A549 (cell line): ENCODE results near the gene GSTP1.

Source experiments
- CBX2 ChIP-seq: fragments of 200-600 bp; sonication (generic); IDR thresholded peaks from 2 replicates; pipeline ENCODE4 v1.6.1; 2016; ENCODE audit warnings: low read depth, mild to moderate bottlenecking, borderline replicate concordance
- MAFK ChIP-seq: fragments of 450-650 bp; IDR thresholded peaks from 2 replicates; pipeline ENCODE4 v1.6.1; 2014; ENCODE audit not compliant: partially characterized antibody
- NR3C1 ChIP-seq: fragments of >200 bp; sonication (Bioruptor Twin); formaldehyde crosslinking; IDR thresholded peaks from 3 replicates; pipeline ENCODE4 v1.6.1; 2017
- RAD21 ChIP-seq, 2 experiments: fragments of >200 bp in 1 of 2; sonication (Bioruptor Twin) in 1 of 2; formaldehyde crosslinking in 1 of 2; IDR thresholded peaks in 1 of 2; conservative IDR thresholded peaks in 1 of 2; 2 replicates in 1 of 2; 3 replicates in 1 of 2; pipeline ENCODE4 v1.6.1; 2012 to 2018; ENCODE audit warnings: inconsistent platforms in 1 of 2
- TF ChIP-seq, protein P1 (sequence below): fragments of >200 bp; sonication (Bioruptor Twin); formaldehyde crosslinking; IDR thresholded peaks from 3 replicates; pipeline ENCODE4 v1.5.1; 2016
- TF ChIP-seq, protein P2 (sequence below): IDR thresholded peaks from 2 replicates; pipeline ENCODE4 v1.6.1; 2012

DNA sequence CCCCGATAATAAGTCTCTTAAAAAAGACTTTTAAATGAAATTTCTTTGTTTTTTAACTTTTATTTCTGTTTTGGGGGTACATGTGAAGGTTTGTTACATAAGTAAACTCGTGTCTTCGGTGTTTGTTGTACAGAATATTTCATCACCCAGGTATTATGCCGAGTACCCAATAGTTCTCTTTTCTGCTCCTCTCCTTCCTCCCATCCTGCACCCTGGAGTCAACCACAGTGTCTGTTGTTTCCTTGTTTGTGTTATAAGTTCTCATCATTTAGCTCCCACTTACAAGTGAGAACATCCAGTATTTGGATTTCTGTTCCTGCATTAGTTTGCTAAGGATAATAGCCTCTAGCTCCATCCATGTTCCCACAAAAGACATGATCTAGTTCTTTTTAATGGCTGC lies 1.6 kb upstream of the GSTP1 start:
- TF ChIP-seq RAD21 (conservative IDR thresholded peaks at IDR 0.05 in 1 of 2, IDR thresholded peaks at IDR 0.05 in 1 of 2) (no peak), CBX2 (no peak), NR3C1 (no peak), MAFK (no peak)
- TF ChIP-seq, protein P1, sequence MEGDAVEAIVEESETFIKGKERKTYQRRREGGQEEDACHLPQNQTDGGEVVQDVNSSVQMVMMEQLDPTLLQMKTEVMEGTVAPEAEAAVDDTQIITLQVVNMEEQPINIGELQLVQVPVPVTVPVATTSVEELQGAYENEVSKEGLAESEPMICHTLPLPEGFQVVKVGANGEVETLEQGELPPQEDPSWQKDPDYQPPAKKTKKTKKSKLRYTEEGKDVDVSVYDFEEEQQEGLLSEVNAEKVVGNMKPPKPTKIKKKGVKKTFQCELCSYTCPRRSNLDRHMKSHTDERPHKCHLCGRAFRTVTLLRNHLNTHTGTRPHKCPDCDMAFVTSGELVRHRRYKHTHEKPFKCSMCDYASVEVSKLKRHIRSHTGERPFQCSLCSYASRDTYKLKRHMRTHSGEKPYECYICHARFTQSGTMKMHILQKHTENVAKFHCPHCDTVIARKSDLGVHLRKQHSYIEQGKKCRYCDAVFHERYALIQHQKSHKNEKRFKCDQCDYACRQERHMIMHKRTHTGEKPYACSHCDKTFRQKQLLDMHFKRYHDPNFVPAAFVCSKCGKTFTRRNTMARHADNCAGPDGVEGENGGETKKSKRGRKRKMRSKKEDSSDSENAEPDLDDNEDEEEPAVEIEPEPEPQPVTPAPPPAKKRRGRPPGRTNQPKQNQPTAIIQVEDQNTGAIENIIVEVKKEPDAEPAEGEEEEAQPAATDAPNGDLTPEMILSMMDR: no peak
- TF ChIP-seq, protein P2, sequence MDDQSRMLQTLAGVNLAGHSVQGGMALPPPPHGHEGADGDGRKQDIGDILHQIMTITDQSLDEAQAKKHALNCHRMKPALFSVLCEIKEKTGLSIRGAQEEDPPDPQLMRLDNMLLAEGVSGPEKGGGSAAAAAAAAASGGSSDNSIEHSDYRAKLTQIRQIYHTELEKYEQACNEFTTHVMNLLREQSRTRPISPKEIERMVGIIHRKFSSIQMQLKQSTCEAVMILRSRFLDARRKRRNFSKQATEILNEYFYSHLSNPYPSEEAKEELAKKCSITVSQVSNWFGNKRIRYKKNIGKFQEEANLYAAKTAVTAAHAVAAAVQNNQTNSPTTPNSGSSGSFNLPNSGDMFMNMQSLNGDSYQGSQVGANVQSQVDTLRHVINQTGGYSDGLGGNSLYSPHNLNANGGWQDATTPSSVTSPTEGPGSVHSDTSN: no peak
